SU-DHL-6 (cell line): ENCODE measurements around the gene CARD11.

ENCODE experiments used
- H2AFZ ChIP-seq: fragments of 200-600 bp; sonication (generic); 2 replicates; pipeline ENCODE4 v1.6.1; 2014; ENCODE audit warnings: low read depth, mild to moderate bottlenecking, moderate library complexity, mixed read lengths, antibody characterized with exemption, low read length; ENCODE audit not compliant: severe bottlenecking
- H3F3A ChIP-seq: fragments of 200-600 bp; shearing (Covaris generic); 2 replicates; pipeline ENCODE4 v1.6.0; 2016; ENCODE audit warnings: antibody characterized with exemption, mild to moderate bottlenecking; ENCODE audit not compliant: insufficient read depth
- H3K27ac ChIP-seq: fragments of 200-600 bp; sonication (generic); 2 replicates; pipeline ENCODE4 v1.5.1; 2016; ENCODE audit warnings: low read depth, mild to moderate bottlenecking, low read length, moderate library complexity, mixed read lengths
- H3K27me3 ChIP-seq: fragments of 200-600 bp; sonication (generic), shearing (Covaris generic); 2 replicates; pipeline ENCODE4 v1.6.0; 2014; ENCODE audit warnings: mild to moderate bottlenecking, low read length
- H3K36me3 ChIP-seq: fragments of 200-600 bp; sonication (generic); 2 replicates; pipeline ENCODE4 v1.6.1; 2014; ENCODE audit warnings: mild to moderate bottlenecking, low read length, mixed read lengths
- H3K4me2 ChIP-seq: fragments of 300-600, 200-600 bp; shearing (Covaris generic), sonication (generic); 2 replicates; pipeline ENCODE4 v1.6.0; 2014; ENCODE audit warnings: low read length, low read depth, mild to moderate bottlenecking; ENCODE audit not compliant: poor library complexity, severe bottlenecking
- H3K4me3 ChIP-seq: fragments of 200-600 bp; sonication (generic); 2 replicates; pipeline ENCODE4 v1.5.1; 2014; ENCODE audit warnings: antibody characterized with exemption, low read length, mild to moderate bottlenecking, mixed read lengths; ENCODE audit not compliant: insufficient read depth, poor library complexity, severe bottlenecking
- H3K79me2 ChIP-seq: fragments of 200-600 bp; sonication (generic); 2 replicates; pipeline ENCODE4 v1.6.1; 2014; ENCODE audit warnings: mild to moderate bottlenecking, low read length, moderate library complexity; ENCODE audit not compliant: insufficient read depth
- H3K9ac ChIP-seq: fragments of 200-600 bp; sonication (generic); 2 replicates; pipeline ENCODE4 v1.7.0; 2014; ENCODE audit warnings: mild to moderate bottlenecking, low read length
- H3K9me2 ChIP-seq: fragments of 200-600 bp; sonication (generic); replicated peaks from 2 replicates; pipeline ENCODE4 v1.6.1; 2014; ENCODE audit warnings: low read length; ENCODE audit not compliant: insufficient read depth
- H3K9me3 ChIP-seq: fragments of 200-600 bp; sonication (generic); 2 replicates; pipeline ENCODE4 v1.6.1; 2014; ENCODE audit warnings: low read length, mixed read lengths; ENCODE audit not compliant: insufficient read depth
- H4K20me1 ChIP-seq: fragments of 200-600 bp; sonication (generic); 2 replicates; pipeline ENCODE4 v1.6.1; 2014; ENCODE audit warnings: low read depth, mild to moderate bottlenecking, antibody characterized with exemption, low read length, moderate library complexity, mixed read lengths
- EZH2phosphoT487 ChIP-seq: fragments of 200-600 bp; sonication (generic), shearing (Covaris generic); conservative IDR thresholded peaks from 2 replicates; pipeline ENCODE4 v1.6.1; 2018; ENCODE audit warnings: mild to moderate bottlenecking, antibody characterized with exemption, low read length, moderate library complexity, mixed read lengths
- TF ChIP-seq, protein P1 (sequence below): fragments of 200-600 bp; sonication (generic); IDR thresholded peaks from one replicate; pipeline ENCODE4 v1.5.1; 2017; ENCODE audit warnings: antibody characterized with exemption, mild to moderate bottlenecking, low read length, moderate library complexity; ENCODE audit not compliant: insufficient read depth, poor library complexity, severe bottlenecking

Gene CARD11

DNA sequence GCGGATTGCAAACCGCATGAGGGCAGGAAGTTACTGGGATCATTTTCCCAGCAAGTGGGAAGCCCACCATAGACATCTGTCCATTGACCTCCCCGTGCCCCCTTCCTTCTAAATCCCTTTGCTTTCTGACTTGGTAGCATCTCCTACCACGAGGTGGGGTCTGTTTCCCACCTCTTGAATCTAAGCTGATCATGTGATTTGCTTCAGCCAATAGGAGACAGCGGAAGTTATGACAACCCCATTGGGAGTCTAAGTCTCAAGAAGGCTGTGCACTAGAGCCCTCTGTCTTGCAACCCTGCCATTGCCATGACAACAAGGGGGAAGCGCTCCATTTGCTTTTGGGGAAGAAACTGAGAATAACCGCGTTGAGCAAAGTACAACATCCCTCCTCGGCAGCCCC is 39.2 kb upstream of the CARD11 start:
- no peak for TF ChIP-seq EZH2phosphoT487
- TF ChIP-seq, protein P1, sequence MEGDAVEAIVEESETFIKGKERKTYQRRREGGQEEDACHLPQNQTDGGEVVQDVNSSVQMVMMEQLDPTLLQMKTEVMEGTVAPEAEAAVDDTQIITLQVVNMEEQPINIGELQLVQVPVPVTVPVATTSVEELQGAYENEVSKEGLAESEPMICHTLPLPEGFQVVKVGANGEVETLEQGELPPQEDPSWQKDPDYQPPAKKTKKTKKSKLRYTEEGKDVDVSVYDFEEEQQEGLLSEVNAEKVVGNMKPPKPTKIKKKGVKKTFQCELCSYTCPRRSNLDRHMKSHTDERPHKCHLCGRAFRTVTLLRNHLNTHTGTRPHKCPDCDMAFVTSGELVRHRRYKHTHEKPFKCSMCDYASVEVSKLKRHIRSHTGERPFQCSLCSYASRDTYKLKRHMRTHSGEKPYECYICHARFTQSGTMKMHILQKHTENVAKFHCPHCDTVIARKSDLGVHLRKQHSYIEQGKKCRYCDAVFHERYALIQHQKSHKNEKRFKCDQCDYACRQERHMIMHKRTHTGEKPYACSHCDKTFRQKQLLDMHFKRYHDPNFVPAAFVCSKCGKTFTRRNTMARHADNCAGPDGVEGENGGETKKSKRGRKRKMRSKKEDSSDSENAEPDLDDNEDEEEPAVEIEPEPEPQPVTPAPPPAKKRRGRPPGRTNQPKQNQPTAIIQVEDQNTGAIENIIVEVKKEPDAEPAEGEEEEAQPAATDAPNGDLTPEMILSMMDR, result no peak
- no peaks in the 10 kb centered on the region for H3K9me2 ChIP-seq
- H3K27ac ChIP-seq, result no peak overlapping the region
- no peak overlapping the region for H2AFZ ChIP-seq
- H3K27me3 ChIP-seq, result no peaks in the 10 kb centered on the region
- no peak overlapping the region for H3K9ac ChIP-seq
- no peak overlapping the region for H3K4me3 ChIP-seq
- H3K79me2 ChIP-seq, result no peaks in the 10 kb centered on the region
- no peaks in the 10 kb centered on the region for H3K36me3 ChIP-seq
- no peak overlapping the region for H3K4me2 ChIP-seq
- H3F3A ChIP-seq, result no peaks in the 10 kb centered on the region
- no peaks in the 10 kb centered on the region for H3K9me3 ChIP-seq
- H4K20me1 ChIP-seq, result no peaks in the 10 kb centered on the region

DNA sequence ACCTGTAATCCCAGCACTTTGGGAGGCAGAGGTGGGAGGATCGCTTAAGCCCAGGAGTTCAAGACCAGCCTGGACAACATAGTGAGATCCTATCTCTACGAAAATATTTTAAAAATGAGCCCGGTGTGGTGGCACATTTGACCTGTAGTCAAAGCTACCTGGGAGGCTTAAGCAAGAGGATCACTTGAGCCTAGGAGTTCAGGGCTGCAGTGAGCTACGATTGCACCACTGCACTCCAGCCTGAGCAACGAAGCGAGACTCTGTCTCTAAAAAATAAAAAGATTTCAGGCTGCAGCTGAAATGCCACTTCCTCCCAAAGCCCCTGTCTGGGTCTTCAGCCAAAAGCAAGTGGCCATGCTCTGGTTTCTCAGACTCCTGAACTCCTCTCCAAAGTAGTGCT is 38.7 kb upstream of the CARD11 start:
- Histone ChIP-seq H3K4me3 (no peak overlapping the region), H2AFZ (no peak overlapping the region), H3K9ac (no peak overlapping the region), H3K9me2 (no peaks in the 10 kb centered on the region), H3K9me3 (no peaks in the 10 kb centered on the region), H3F3A (no peaks in the 10 kb centered on the region), H3K27me3 (no peaks in the 10 kb centered on the region), H3K79me2 (no peaks in the 10 kb centered on the region), H3K4me2 (no peak overlapping the region), H3K36me3 (no peaks in the 10 kb centered on the region), H3K27ac (no peak overlapping the region), H4K20me1 (no peaks in the 10 kb centered on the region)
- TF ChIP-seq, protein P1, result no peak
- TF ChIP-seq EZH2phosphoT487, result no peak

DNA sequence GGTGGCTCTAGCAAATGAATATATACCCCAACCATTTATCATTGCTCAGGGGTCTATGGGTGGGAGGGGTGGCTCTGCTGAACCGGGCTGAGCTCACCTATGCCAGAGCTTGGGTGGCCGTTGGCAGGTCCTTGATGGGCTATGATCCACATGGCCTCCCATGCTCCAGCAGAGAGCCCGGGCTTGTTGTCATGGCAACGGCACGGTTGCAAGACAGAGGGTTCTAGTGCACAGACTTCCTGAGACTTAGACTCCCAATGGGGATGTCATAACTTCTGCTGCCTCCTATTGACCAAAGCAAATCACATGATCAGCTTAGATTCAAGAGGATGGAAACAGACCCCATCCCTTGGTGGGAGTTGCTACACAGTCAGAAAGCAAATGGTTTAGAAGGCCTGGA is 36.4 kb upstream of the CARD11 start:
- Histone ChIP-seq H3K4me2 (no peak overlapping the region), H3F3A (no peaks in the 10 kb centered on the region), H3K9me2 (no peaks in the 10 kb centered on the region), H2AFZ (no peak overlapping the region), H3K36me3 (no peaks in the 10 kb centered on the region), H3K4me3 (no peak overlapping the region), H3K27me3 (no peaks in the 10 kb centered on the region), H3K27ac (no peak overlapping the region), H4K20me1 (no peaks in the 10 kb centered on the region), H3K9ac (no peak overlapping the region), H3K9me3 (peaks cover 3% of the 10 kb centered on the region; the same call in 1 of the 2 replicates), H3K79me2 (no peaks in the 10 kb centered on the region)
- TF ChIP-seq EZH2phosphoT487, result no peak
- TF ChIP-seq, protein P1, result no peak

DNA sequence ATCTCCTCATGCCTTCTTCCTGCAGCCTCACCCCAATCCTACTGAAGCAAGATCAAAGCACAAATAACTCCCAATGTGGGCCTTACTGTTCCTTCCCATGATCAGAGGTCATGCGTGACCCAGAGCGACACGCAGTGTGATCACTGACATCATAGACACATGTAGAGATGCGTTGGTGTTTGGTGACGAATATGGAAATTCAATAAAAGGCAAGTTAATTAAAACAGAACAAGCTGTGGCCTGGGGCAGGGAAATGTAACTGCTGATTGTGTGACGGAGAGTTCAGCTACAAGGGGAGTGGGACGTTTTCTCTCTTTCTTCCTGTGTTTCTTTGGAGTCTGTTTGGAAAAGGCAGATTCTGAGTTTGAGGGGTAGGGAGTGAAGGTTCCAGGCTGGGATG is 34.8 kb upstream of the CARD11 start:
- H3K27ac ChIP-seq, result no peak overlapping the region

More for the DNA sequence above, 34.8 kb upstream of the CARD11 start:
- no peaks in the 10 kb centered on the region for H4K20me1 ChIP-seq
- no peak overlapping the region for H3K9ac ChIP-seq
- H3K4me2 ChIP-seq, result no peak overlapping the region
- no peaks in the 10 kb centered on the region for H3K27me3 ChIP-seq
- H2AFZ ChIP-seq, result no peak overlapping the region
- H3K4me3 ChIP-seq, result no peak overlapping the region
- peaks cover 4% of the 10 kb centered on the region; the same call in 1 of the 2 replicates for H3K9me3 ChIP-seq
- H3K36me3 ChIP-seq, result no peaks in the 10 kb centered on the region
- TF ChIP-seq, protein P1, result no peak
- no peak for TF ChIP-seq EZH2phosphoT487
- H3F3A ChIP-seq, result no peaks in the 10 kb centered on the region
- H3K9me2 ChIP-seq, result no peaks in the 10 kb centered on the region
- no peaks in the 10 kb centered on the region for H3K79me2 ChIP-seq
